DOHH2 (cell line): ENCODE measurements around the gene SLC25A10.

Source experiments
- EZH2phosphoT487 ChIP-seq: fragments of 200-600 bp; sonication (generic); IDR thresholded peaks from 2 replicates; pipeline ENCODE4 v1.6.1; 2017; ENCODE audit warnings: borderline replicate concordance, mild to moderate bottlenecking, antibody characterized with exemption, low read length, moderate library complexity, mixed read lengths
- TF ChIP-seq, protein P1 (sequence below): fragments of 200-600 bp; sonication (generic); IDR thresholded peaks from one replicate; pipeline ENCODE4 v1.5.1; 2014; ENCODE audit warnings: antibody characterized with exemption, mild to moderate bottlenecking, low read depth, low read length; ENCODE audit not compliant: poor library complexity, severe bottlenecking

DNA sequence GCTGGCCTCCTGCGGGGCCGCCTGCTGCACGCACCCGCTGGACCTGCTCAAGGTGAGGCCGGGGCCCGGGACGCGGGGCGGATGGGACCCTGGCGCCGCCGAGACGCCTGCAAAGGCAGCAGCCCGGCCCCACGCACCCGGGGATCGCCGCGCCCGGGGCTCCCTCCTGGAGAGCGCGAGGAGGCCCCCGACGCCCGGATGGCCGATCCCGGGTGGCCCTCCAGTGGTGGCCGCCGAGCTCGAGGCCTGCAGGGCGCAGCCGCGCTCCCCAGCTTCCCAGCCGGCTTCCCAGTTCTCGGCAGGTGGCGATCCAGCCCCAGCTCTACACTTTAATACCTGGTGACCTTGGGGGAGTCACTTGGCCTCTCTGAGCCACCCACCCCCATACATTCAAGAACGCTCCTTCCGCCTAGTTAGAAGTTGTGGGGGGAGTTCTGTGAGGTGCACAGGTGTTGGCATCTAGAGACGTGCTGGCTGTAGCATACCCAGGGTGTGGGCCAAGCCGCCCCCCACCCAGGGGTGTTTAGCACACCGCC is 452 bp downstream of the SLC25A10 start:
- TF ChIP-seq, protein P1, sequence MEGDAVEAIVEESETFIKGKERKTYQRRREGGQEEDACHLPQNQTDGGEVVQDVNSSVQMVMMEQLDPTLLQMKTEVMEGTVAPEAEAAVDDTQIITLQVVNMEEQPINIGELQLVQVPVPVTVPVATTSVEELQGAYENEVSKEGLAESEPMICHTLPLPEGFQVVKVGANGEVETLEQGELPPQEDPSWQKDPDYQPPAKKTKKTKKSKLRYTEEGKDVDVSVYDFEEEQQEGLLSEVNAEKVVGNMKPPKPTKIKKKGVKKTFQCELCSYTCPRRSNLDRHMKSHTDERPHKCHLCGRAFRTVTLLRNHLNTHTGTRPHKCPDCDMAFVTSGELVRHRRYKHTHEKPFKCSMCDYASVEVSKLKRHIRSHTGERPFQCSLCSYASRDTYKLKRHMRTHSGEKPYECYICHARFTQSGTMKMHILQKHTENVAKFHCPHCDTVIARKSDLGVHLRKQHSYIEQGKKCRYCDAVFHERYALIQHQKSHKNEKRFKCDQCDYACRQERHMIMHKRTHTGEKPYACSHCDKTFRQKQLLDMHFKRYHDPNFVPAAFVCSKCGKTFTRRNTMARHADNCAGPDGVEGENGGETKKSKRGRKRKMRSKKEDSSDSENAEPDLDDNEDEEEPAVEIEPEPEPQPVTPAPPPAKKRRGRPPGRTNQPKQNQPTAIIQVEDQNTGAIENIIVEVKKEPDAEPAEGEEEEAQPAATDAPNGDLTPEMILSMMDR: no peak
- no peak for TF ChIP-seq EZH2phosphoT487
